H1 (cell line): ENCODE results near the gene YWHAQ. TPM values are rescaled to one million over a fixed set of nuclear protein-coding genes. Genes with fewer than 3 reads are reported as not detected.

Source experiments
- CTCF ChIA-PET: fragments of 300-600 bp; sonication (Branson Sonifier 250); formaldehyde crosslinking; loops from one replicate; lab custom pipeline; 2021; ENCODE audit not compliant: partially characterized antibody; lab: Charles Lee
- POLR2A ChIA-PET: fragments of 300-600 bp; sonication (Branson Sonifier 250); formaldehyde crosslinking; loops from one replicate; lab custom pipeline; 2021; ENCODE audit warnings: inconsistent platforms; ENCODE audit not compliant: partially characterized antibody; lab: Charles Lee
- DNase-seq, 2 experiments: peaks; one replicate each; pipeline versions ENCODE4 v3.0.0 to v3.0.0-alpha.2; 2010 to 2022; ENCODE audit warnings: low spot score in 2 of 2, low read depth in 1 of 2, mixed read lengths in 1 of 2
- FAIRE-seq: peaks from 2 replicates; lab custom pipeline; 2011; peaks lifted over from hg19 to GRCh38; lab: Jason Lieb, UNC
- H2AFZ ChIP-seq: 2 replicates; pipeline ENCODE4 v1.8.1; 2012; ENCODE audit warnings: low read length, inconsistent platforms
- H2AK5ac ChIP-seq: 2 replicates; pipeline ENCODE4 v1.6.1; 2013; ENCODE audit warnings: low read depth, low read length
- H2BK120ac ChIP-seq: replicated peaks from 2 replicates; pipeline ENCODE3; 2013; ENCODE audit warnings: low read depth, low read length, inconsistent platforms
- H2BK12ac ChIP-seq: 2 replicates; pipeline ENCODE4 v1.6.1; 2013; ENCODE audit warnings: low read depth, low read length
- H2BK15ac ChIP-seq: 2 replicates; pipeline ENCODE4 v1.6.1; 2013; ENCODE audit warnings: low read length
- H2BK20ac ChIP-seq: 2 replicates; pipeline ENCODE4 v1.6.1; 2013; ENCODE audit warnings: low read length
- H2BK5ac ChIP-seq: 2 replicates; pipeline ENCODE4 v1.6.1; 2013; ENCODE audit warnings: low read depth, low read length
- H3K14ac ChIP-seq: 2 replicates; pipeline ENCODE4 v1.6.1; 2013; ENCODE audit warnings: inconsistent platforms; ENCODE audit not compliant: insufficient read length
- H3K18ac ChIP-seq: 2 replicates; pipeline ENCODE4 v1.6.1; 2013; ENCODE audit warnings: low read length; ENCODE audit errors: extremely low read depth
- H3K23ac ChIP-seq: 2 replicates; pipeline ENCODE4 v1.6.1; 2013; ENCODE audit warnings: inconsistent platforms; ENCODE audit not compliant: insufficient read length
- H3K23me2 ChIP-seq: 2 replicates; pipeline ENCODE4 v1.6.1; 2013; ENCODE audit warnings: low read depth, low read length
- H3K27ac ChIP-seq: 2 replicates; pipeline ENCODE4 v1.6.1; 2011; ENCODE audit warnings: low read depth, low read length, inconsistent platforms
- H3K27me3 ChIP-seq, 4 experiments: replicated peaks in 1 of 4; 1 replicate in 1 of 4; 2 replicates in 3 of 4; pipeline versions ENCODE4 v1.6.1 to v1.8.1; 2011 to 2013; ENCODE audit warnings: low read length in 3 of 4, mild to moderate bottlenecking in 3 of 4, inconsistent platforms in 2 of 4, mixed read lengths in 2 of 4, moderate library complexity in 1 of 4; ENCODE audit not compliant: control insufficient read depth in 3 of 4, insufficient read depth in 3 of 4; ENCODE audit errors: extremely low read depth in 1 of 4
- H3K36me3 ChIP-seq, 4 experiments: 2 replicates each; pipeline versions ENCODE4 v1.6.1 to v1.8.1; 2011 to 2013; ENCODE audit warnings: mild to moderate bottlenecking in 4 of 4, low read length in 3 of 4, moderate library complexity in 2 of 4, control low read depth in 1 of 4, inconsistent platforms in 1 of 4; ENCODE audit not compliant: insufficient read depth in 4 of 4, control insufficient read depth in 2 of 4
- H3K4ac ChIP-seq: replicated peaks from 2 replicates; pipeline ENCODE3; 2013; ENCODE audit warnings: low read length, low read depth, mixed read lengths, inconsistent platforms; ENCODE audit not compliant: insufficient read length
- H3K4me1 ChIP-seq, 4 experiments: replicated peaks in 1 of 4; 1 replicate in 1 of 4; 2 replicates in 3 of 4; pipeline versions ENCODE4 v1.6.1 to v1.8.1; 2011 to 2013; ENCODE audit warnings: low read length in 3 of 4, inconsistent platforms in 2 of 4, mixed read lengths in 1 of 4; ENCODE audit not compliant: insufficient read depth in 4 of 4, control insufficient read depth in 3 of 4
- H3K4me2 ChIP-seq, 2 experiments: 2 replicates each; pipeline versions ENCODE4 v1.6.1 to v1.8.1; 2011 to 2013; ENCODE audit warnings: low read depth in 2 of 2, low read length in 2 of 2, control low read depth in 1 of 2, inconsistent platforms in 1 of 2, mild to moderate bottlenecking in 1 of 2; ENCODE audit not compliant: insufficient read depth in 1 of 2
- H3K4me3 ChIP-seq, 4 experiments: fragments of 200-600, 300-600 bp in 1 of 4; sonication (generic), shearing (Covaris generic), sonication (Bioruptor Twin) in 1 of 4; 2 replicates each; pipeline versions ENCODE4 v1.5.1 to v1.8.1; 2011 to 2016; ENCODE audit warnings: low read length in 4 of 4, low read depth in 3 of 4, control low read depth in 2 of 4, inconsistent platforms in 2 of 4, mild to moderate bottlenecking in 2 of 4, mixed read lengths in 1 of 4, moderate library complexity in 1 of 4; ENCODE audit not compliant: insufficient read depth in 2 of 4; ENCODE audit errors: extremely low read depth in 1 of 4
- H3K56ac ChIP-seq: replicated peaks from 2 replicates; pipeline ENCODE3; 2013; ENCODE audit warnings: low read depth, mild to moderate bottlenecking, mixed read lengths, low read length, inconsistent platforms; ENCODE audit not compliant: insufficient read length
- H3K79me1 ChIP-seq: 2 replicates; pipeline ENCODE4 v1.6.1; 2013; ENCODE audit warnings: low read depth, low read length, control low read depth
- H3K79me2 ChIP-seq, 2 experiments: 2 replicates each; pipeline versions ENCODE4 v1.6.1 to v1.8.1; 2012 to 2013; ENCODE audit warnings: low read length in 2 of 2, mild to moderate bottlenecking in 2 of 2, inconsistent platforms in 1 of 2; ENCODE audit not compliant: insufficient read depth in 2 of 2, control insufficient read depth in 1 of 2
- H3K9ac ChIP-seq, 4 experiments: replicated peaks in 1 of 4; 1 replicate in 1 of 4; 2 replicates in 3 of 4; pipeline versions ENCODE4 v1.6.1 to v1.8.1; 2011 to 2013; ENCODE audit warnings: low read depth in 3 of 4, low read length in 3 of 4, control low read depth in 2 of 4, mild to moderate bottlenecking in 2 of 4, moderate library complexity in 2 of 4, inconsistent platforms in 1 of 4; ENCODE audit errors: extremely low read depth in 1 of 4
- H3K9me3 ChIP-seq, 2 experiments: 2 replicates each; pipeline versions ENCODE4 v1.6.1 to v1.8.1; 2012 to 2013; ENCODE audit warnings: mild to moderate bottlenecking in 2 of 2, moderate library complexity in 2 of 2, control low read depth in 1 of 2, inconsistent platforms in 1 of 2, low read depth in 1 of 2, low read length in 1 of 2, mixed read lengths in 1 of 2; ENCODE audit not compliant: insufficient read depth in 2 of 2
- H4K20me1 ChIP-seq, 2 experiments: replicated peaks in 1 of 2; 2 replicates each; pipeline versions ENCODE3 to v1.8.1; 2011 to 2013; ENCODE audit warnings: inconsistent platforms in 2 of 2, low read length in 2 of 2, mild to moderate bottlenecking in 1 of 2; ENCODE audit not compliant: insufficient read depth in 2 of 2, control insufficient read depth in 1 of 2
- H4K5ac ChIP-seq: 2 replicates; pipeline ENCODE4 v1.6.1; 2013; ENCODE audit warnings: low read length, low read depth, mixed read lengths, inconsistent platforms; ENCODE audit not compliant: insufficient read length
- H4K8ac ChIP-seq: 2 replicates; pipeline ENCODE4 v1.8.0; 2013; ENCODE audit warnings: mild to moderate bottlenecking, moderate library complexity, low read length, inconsistent platforms; ENCODE audit not compliant: insufficient read depth; ENCODE audit errors: extremely low read depth
- H4K91ac ChIP-seq: replicated peaks from 2 replicates; pipeline ENCODE3; 2013; ENCODE audit warnings: low read length, mixed read lengths, inconsistent platforms; ENCODE audit not compliant: insufficient read length
- CBX8 ChIP-seq: fragments of 300-800, 300-1000 bp; sonication (generic); IDR thresholded peaks from 2 replicates; pipeline ENCODE4 v1.7.1; 2016; ENCODE audit warnings: low read depth, low read length, borderline replicate concordance
- CTCF ChIP-seq, 3 experiments: IDR thresholded peaks; 1 replicate in 2 of 3; 2 replicates in 1 of 3; pipeline versions ENCODE4 v1.5.1 to v1.6.1; 2011; ENCODE audit warnings: low read length in 3 of 3, mild to moderate bottlenecking in 3 of 3, inconsistent platforms in 2 of 3, low read depth in 1 of 3, moderate library complexity in 1 of 3; ENCODE audit not compliant: insufficient read depth in 1 of 3; ENCODE audit errors: control extremely low read depth in 1 of 3
- JUN ChIP-seq: IDR thresholded peaks from 2 replicates; pipeline ENCODE4 v1.6.1; 2011; ENCODE audit warnings: low read depth, mild to moderate bottlenecking, improper control_type of control experiment, low read length
- KDM1A ChIP-seq: fragments of 200-600, 300-600 bp; sonication (generic); IDR thresholded peaks from 2 replicates; pipeline ENCODE4 v1.7.1; 2016; ENCODE audit warnings: mild to moderate bottlenecking, low read length, borderline replicate concordance
- KDM4A ChIP-seq: IDR thresholded peaks from one replicate; pipeline ENCODE4 v1.7.1; 2012; ENCODE audit warnings: low read depth, mild to moderate bottlenecking, moderate library complexity, low read length, inconsistent platforms; ENCODE audit not compliant: severe bottlenecking
- MAFK ChIP-seq: IDR thresholded peaks from 2 replicates; pipeline ENCODE4 v1.6.1; 2012; ENCODE audit warnings: low read depth, mild to moderate bottlenecking, improper control_type of control experiment, low read length
- PHF8 ChIP-seq: fragments of 200-600 bp; sonication (generic); conservative IDR thresholded peaks from 2 replicates; pipeline ENCODE4 v1.7.1; 2012; ENCODE audit warnings: low read depth, mild to moderate bottlenecking, inconsistent platforms, low read length, moderate library complexity
- POLR2AphosphoS5 ChIP-seq: IDR thresholded peaks from 2 replicates; pipeline ENCODE4 v1.6.1; 2011; ENCODE audit warnings: low read depth, low read length
- RNF2 ChIP-seq: fragments of 200-900, 300-1000 bp; sonication (generic); IDR thresholded peaks from 2 replicates; pipeline ENCODE4 v1.7.1; 2016; ENCODE audit warnings: borderline replicate concordance, low read depth, mild to moderate bottlenecking, antibody characterized with exemption, low read length; ENCODE audit not compliant: poor library complexity, severe bottlenecking; ENCODE audit errors: missing control alignments
- RXRA ChIP-seq: IDR thresholded peaks from 2 replicates; pipeline ENCODE4 v1.6.1; 2011; ENCODE audit warnings: low read depth, mild to moderate bottlenecking, low read length, moderate library complexity; ENCODE audit not compliant: insufficient read depth
- SRF ChIP-seq: IDR thresholded peaks from 2 replicates; pipeline ENCODE4 v1.6.1; 2011; ENCODE audit warnings: mild to moderate bottlenecking, low read depth, low read length, moderate library complexity
- TAF1 ChIP-seq: IDR thresholded peaks from 2 replicates; pipeline ENCODE4 v1.6.1; 2011; ENCODE audit warnings: mild to moderate bottlenecking, low read depth, low read length
- WGBS, 2 experiments: shearing (Covaris generic) in 1 of 2; methylation state at CpG; one replicate each; pipeline versions ENCODE4 v1.1.6 to v1.1.7; 2013 to 2015; ENCODE audit warnings: low lambda C conversion rate in 2 of 2, mixed read lengths in 2 of 2, inconsistent platforms in 1 of 2, low coverage in 1 of 2, missing lambda C conversion rate in 1 of 2; ENCODE audit not compliant: insufficient replicate concordance in 2 of 2, insufficient coverage in 1 of 2, insufficient read length in 1 of 2; ENCODE audit errors: extremely low coverage in 1 of 2, missing lambda C conversion rate in 1 of 2; 5-methylcytosine and 5-hydroxymethylcytosine counted together
- polyA plus RNA-seq, 7 experiments: library from polyadenylated mRNA; depleted of rRNA in 3 of 7; stranded (reverse) in 5 of 7; unstranded in 2 of 7; fragments of >200 nt in 5 of 7; fragments of 200-250 nt in 2 of 7; gene quantifications; 1 replicate in 5 of 7; 2 replicates in 1 of 7; 4 replicates in 1 of 7; pipeline versions ENCODE4 v1.2.1 to v1.2.3, GENCODE V29; 2011 to 2013; ENCODE audit warnings: missing spikeins in 2 of 7, mixed read lengths in 2 of 7
- total RNA-seq: library from RNA; stranded (reverse); fragmentation: NEBNext Ultra II Directional; extraction: Animal tissue kit (Norgen Biotek cat#: 25700); gene quantifications from 2 replicates; pipeline ENCODE4 v1.2.1, GENCODE V29; 2021

YWHAQ gene
- total and polyA plus RNA-seq, 2 of the 8 experiments (the other 6 are each of a cell fraction or from before 2014, with no cell fraction given): 244 to 480 TPM

DNA sequence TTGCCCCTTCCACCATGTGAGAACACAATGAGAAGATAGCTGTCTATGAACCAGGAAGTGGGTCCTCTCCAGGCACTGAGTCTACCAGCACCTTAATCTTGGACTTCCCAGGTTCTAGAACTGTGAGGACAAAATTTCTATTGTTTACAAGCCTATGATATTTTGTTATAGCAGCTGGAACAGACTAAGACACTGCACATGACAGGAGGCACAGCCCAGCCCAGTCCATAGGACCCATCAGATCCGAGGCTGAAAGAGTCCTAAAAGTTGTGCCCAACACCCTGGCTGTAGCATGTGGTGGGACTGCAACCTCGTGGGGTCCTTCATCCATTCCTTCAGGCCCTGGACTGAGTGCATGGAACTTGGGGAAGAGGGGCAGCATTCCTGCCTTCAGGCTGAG is 48.4 kb upstream of the YWHAQ start:
- Histone ChIP-seq H2BK120ac (no peak overlapping the region), H4K5ac (no peak overlapping the region), H3K4me1 (peaks cover 2 to 9% (median 7%) of the 10 kb centered on the region in 4 experiments), H3K56ac (no peak overlapping the region), H3K27me3 (no peaks in the 10 kb centered on the region), H4K8ac (no peak overlapping the region), H4K20me1 (no peaks in the 10 kb centered on the region), H2BK5ac (no peak overlapping the region), H3K4me2 (no peak overlapping the region), H3K4me3 (no peak overlapping the region), H3K79me1 (no peaks in the 10 kb centered on the region), H3K23ac (no peak overlapping the region), H2BK12ac (no peak overlapping the region), H3K9me3 (no peaks in the 10 kb centered on the region), H2BK20ac (no peak overlapping the region), H4K91ac (no peak overlapping the region), H3K4ac (no peak overlapping the region), H3K79me2 (no peaks in the 10 kb centered on the region), H3K18ac (no peak overlapping the region), H2AK5ac (no peak overlapping the region), H3K9ac (no peak overlapping the region), H2AFZ (no peak overlapping the region), H3K36me3 (no peaks in the 10 kb centered on the region), H2BK15ac (no peak overlapping the region), H3K14ac (no peak overlapping the region), H3K27ac (no peak overlapping the region), H3K23me2 (no peaks in the 10 kb centered on the region)
- POLR2A ChIA-PET: no interaction called here
- 84% methylated on average over 2 of the region's 2 CpGs; no CpG with 5 or more reads in 1 of the 2 experiments for WGBS, 2 experiments
- CTCF ChIA-PET: no interaction called here
- DNase-seq (no peak), FAIRE-seq (no peak)
- TF ChIP-seq JUN: no peak
- no peak for TF ChIP-seq MAFK
- TF ChIP-seq PHF8: no peak
- no peak for TF ChIP-seq CBX8
- no peak for TF ChIP-seq SRF
- TF ChIP-seq KDM1A: no peak
- no peak for TF ChIP-seq TAF1
- no peak for TF ChIP-seq POLR2AphosphoS5
- no peak for TF ChIP-seq KDM4A
- no peak for TF ChIP-seq RNF2
- no peak for TF ChIP-seq CTCF (IDR thresholded peaks at IDR 0.05; ENCODE audit: control extremely low read depth in 1 of 3, insufficient read depth in 1 of 3, low read depth in 1 of 3, low read length in 3 of 3)
- no peak for TF ChIP-seq RXRA
